GM12801 (cell line): ENCODE data around the gene SLC7A7.

ENCODE experiments used
- CTCF ChIP-seq: IDR thresholded peaks from one replicate; pipeline ENCODE4 v1.5.1; 2011; ENCODE audit warnings: control low read depth; ENCODE audit not compliant: insufficient read length; ENCODE audit errors: extremely low read depth

Gene SLC7A7

GRCh38 chr14:22845103-22845394, 29.8 kb upstream of the SLC7A7 start:
- no peak for TF ChIP-seq CTCF

- no peak for TF ChIP-seq CTCF
Observed at GRCh38 chr14:22844221-22845102, 29.2 kb upstream of the SLC7A7 start.

GRCh38 chr14:22843123-22843925, 28.1 kb upstream of the SLC7A7 start:
- TF ChIP-seq CTCF = no peak

GRCh38 chr14:22842211-22843122, 27.2 kb upstream of the SLC7A7 start:
- TF ChIP-seq CTCF = no peak

GRCh38 chr14:22841769-22842168, 26.5 kb upstream of the SLC7A7 start:
- no peak for TF ChIP-seq CTCF

GRCh38 chr14:22841311-22841710, 26.1 kb upstream of the SLC7A7 start:
- TF ChIP-seq CTCF = no peak
